ENCODE results near the gene ACTN1.

The ACTN1 gene

DNA sequence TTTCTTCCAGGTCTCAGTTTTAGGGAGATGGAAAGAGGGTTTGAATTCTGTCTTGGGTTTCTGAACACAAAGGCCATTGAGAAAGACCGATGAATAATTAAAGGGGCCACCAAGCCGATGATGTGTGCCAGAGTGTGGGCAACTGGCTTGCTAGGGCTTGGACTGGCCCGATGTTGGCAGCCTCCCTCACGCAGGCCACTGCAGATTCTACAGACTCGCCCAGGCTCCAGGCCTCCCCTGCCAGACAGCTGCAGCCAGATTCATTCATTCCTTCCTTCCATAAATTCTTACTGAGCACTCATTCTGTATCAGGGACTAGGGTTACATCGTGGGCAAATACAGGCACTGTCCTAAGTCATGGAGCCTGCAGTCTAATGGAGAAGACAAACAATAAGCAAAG, 34.9 kb downstream of the ACTN1 start:
- Histone ChIP-seq H3K9me2 (ENCODE audit: low read depth, low read length) (no peaks in the 10 kb centered on the region), H3K79me2 (ENCODE audit: insufficient read depth, low read length) (no peaks in the 10 kb centered on the region), H3K9me3 (ENCODE audit: low read length) (no peaks in the 10 kb centered on the region), H3K9ac (ENCODE audit: low read length) (no peak overlapping the region), H3K27me3 (ENCODE audit: insufficient read depth, low read length) (no peaks in the 10 kb centered on the region; the same call in 1 of the 2 replicates), H3K27ac (ENCODE audit: low read depth, low read length, poor library complexity, severe bottlenecking) (no peak overlapping the region), H3K36me3 (ENCODE audit: insufficient read depth, low read length) (no peaks in the 10 kb centered on the region), H3K4me1 (ENCODE audit: insufficient read depth, low read length, severe bottlenecking) (no peaks in the 10 kb centered on the region), H2AFZ (ENCODE audit: low read length) (no peak overlapping the region), H3K4me2 (ENCODE audit: low read length) (no peak overlapping the region), H3K4me3 (ENCODE audit: low read depth, low read length, poor library complexity, severe bottlenecking) (no peak overlapping the region), H4K20me1 (ENCODE audit: insufficient read depth, low read length) (no peaks in the 10 kb centered on the region), H3F3A (ENCODE audit: insufficient read depth, low read length) (no peaks in the 10 kb centered on the region)
- TF ChIP-seq EZH2 (IDR thresholded peaks at IDR 0.05; ENCODE audit: borderline replicate concordance, low read length), result no peak
- TF ChIP-seq, protein P1, sequence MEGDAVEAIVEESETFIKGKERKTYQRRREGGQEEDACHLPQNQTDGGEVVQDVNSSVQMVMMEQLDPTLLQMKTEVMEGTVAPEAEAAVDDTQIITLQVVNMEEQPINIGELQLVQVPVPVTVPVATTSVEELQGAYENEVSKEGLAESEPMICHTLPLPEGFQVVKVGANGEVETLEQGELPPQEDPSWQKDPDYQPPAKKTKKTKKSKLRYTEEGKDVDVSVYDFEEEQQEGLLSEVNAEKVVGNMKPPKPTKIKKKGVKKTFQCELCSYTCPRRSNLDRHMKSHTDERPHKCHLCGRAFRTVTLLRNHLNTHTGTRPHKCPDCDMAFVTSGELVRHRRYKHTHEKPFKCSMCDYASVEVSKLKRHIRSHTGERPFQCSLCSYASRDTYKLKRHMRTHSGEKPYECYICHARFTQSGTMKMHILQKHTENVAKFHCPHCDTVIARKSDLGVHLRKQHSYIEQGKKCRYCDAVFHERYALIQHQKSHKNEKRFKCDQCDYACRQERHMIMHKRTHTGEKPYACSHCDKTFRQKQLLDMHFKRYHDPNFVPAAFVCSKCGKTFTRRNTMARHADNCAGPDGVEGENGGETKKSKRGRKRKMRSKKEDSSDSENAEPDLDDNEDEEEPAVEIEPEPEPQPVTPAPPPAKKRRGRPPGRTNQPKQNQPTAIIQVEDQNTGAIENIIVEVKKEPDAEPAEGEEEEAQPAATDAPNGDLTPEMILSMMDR (IDR thresholded peaks at IDR 0.05; ENCODE audit: low read length), result no peak

- no peaks in the 10 kb centered on the region for H3K9me3 ChIP-seq (ENCODE audit: low read length)
- no peaks in the 10 kb centered on the region for H3F3A ChIP-seq (ENCODE audit: insufficient read depth, low read length)
- no peak overlapping the region for H3K27ac ChIP-seq (ENCODE audit: low read depth, low read length, poor library complexity, severe bottlenecking)
- no peak for TF ChIP-seq EZH2 (IDR thresholded peaks at IDR 0.05; ENCODE audit: borderline replicate concordance, low read length)
- TF ChIP-seq, protein P1 (IDR thresholded peaks at IDR 0.05; ENCODE audit: low read length), result no peak
- H4K20me1 ChIP-seq (ENCODE audit: insufficient read depth, low read length), result no peaks in the 10 kb centered on the region
- H3K9ac ChIP-seq (ENCODE audit: low read length), result no peak overlapping the region
- H3K36me3 ChIP-seq (ENCODE audit: insufficient read depth, low read length), result no peaks in the 10 kb centered on the region
- H3K79me2 ChIP-seq (ENCODE audit: insufficient read depth, low read length), result no peaks in the 10 kb centered on the region
- H3K4me1 ChIP-seq (ENCODE audit: insufficient read depth, low read length, severe bottlenecking), result no peaks in the 10 kb centered on the region
- H3K27me3 ChIP-seq (ENCODE audit: insufficient read depth, low read length), result no peaks in the 10 kb centered on the region; the same call in 1 of the 2 replicates
- H3K4me3 ChIP-seq (ENCODE audit: low read depth, low read length, poor library complexity, severe bottlenecking), result no peak overlapping the region
- H2AFZ ChIP-seq (ENCODE audit: low read length), result no peak overlapping the region
- no peaks in the 10 kb centered on the region for H3K9me2 ChIP-seq (ENCODE audit: low read depth, low read length)
- no peak overlapping the region for H3K4me2 ChIP-seq (ENCODE audit: low read length)
Observed at GRCh38 chr14:68943107-68943506, 36.0 kb downstream of the ACTN1 start.

DNA sequence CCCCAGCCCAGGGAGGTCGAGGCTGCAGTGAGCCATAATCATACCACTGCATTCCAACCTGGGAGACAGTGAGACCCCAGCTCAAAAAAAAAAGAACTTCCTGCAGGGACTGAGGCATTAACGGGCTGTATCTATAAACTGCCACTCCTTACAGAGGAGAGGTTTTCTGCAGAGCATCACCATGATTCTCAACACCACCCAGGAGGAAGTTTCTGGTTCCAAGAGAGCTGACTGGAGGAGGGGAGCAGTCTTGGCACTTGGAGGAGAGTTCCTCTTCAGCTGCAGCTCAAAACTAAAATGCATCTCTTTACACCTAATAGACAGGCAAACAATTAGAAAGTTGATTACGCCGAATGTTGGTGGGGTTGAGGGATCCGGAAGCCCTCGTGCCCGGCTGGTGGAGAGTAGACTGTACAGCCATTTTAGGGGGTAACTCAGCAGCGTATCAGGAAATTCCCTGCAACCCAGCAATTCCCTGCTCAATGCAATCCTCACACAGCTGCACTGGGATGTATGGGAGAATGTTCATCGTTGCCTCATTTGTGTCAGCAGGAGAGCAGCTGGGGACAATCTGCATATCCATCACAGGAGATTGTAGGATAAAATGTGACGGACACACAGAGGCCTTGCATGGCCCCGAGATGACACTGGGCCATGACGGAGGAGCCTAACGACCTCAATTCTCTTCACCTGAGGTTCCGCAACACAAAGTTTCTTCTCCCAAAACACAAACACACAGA, 36.6 kb downstream of the ACTN1 start:
- Histone ChIP-seq H3K9ac (ENCODE audit: low read length) (no peak overlapping the region), H3K4me1 (ENCODE audit: insufficient read depth, low read length, severe bottlenecking) (no peaks in the 10 kb centered on the region), H3K27me3 (ENCODE audit: insufficient read depth, low read length) (no peaks in the 10 kb centered on the region; the same call in 1 of the 2 replicates), H2AFZ (ENCODE audit: low read length) (no peak overlapping the region), H3K4me3 (ENCODE audit: low read depth, low read length, poor library complexity, severe bottlenecking) (no peak overlapping the region), H3F3A (ENCODE audit: insufficient read depth, low read length) (no peaks in the 10 kb centered on the region), H3K4me2 (ENCODE audit: low read length) (no peak overlapping the region), H3K36me3 (ENCODE audit: insufficient read depth, low read length) (no peaks in the 10 kb centered on the region), H3K79me2 (ENCODE audit: insufficient read depth, low read length) (no peaks in the 10 kb centered on the region), H3K27ac (ENCODE audit: low read depth, low read length, poor library complexity, severe bottlenecking) (no peak overlapping the region), H3K9me3 (ENCODE audit: low read length) (no peaks in the 10 kb centered on the region), H4K20me1 (ENCODE audit: insufficient read depth, low read length) (no peaks in the 10 kb centered on the region), H3K9me2 (ENCODE audit: low read depth, low read length) (no peaks in the 10 kb centered on the region)
- TF ChIP-seq, protein P1 (IDR thresholded peaks at IDR 0.05; ENCODE audit: low read length), result no peak
- no peak for TF ChIP-seq EZH2 (IDR thresholded peaks at IDR 0.05; ENCODE audit: borderline replicate concordance, low read length)
